K562 (cell line): ENCODE measurements around the gene CD300C. TPM values are rescaled to one million over a fixed set of nuclear protein-coding genes. Genes with fewer than 3 reads are reported as not detected.

Experiments
- ATAC-seq: fragments of 200-7000 bp; cut with Tn5 transposase; 3 replicates; pipeline ENCODE4 v1.9.1; 2020; ENCODE audit warnings: moderate library complexity
- BruUV-seq: library from RNA; stranded (reverse); fragments of 400-500 nt; replicated peaks from 2 replicates; lab custom pipeline; 2021; lab: Mats Ljungman, UMichigan
- CTCF ChIA-PET: fragments of 300-600 bp; formaldehyde crosslinking; extraction: SDS; loops from one replicate; lab custom pipeline; 2021; ENCODE audit warnings: low intra/inter-chr PET ratio; lab: Yijun Ruan, JAX
- POLR2A ChIA-PET: fragments of 300-600, 350-650 bp; sonication (Branson Sonifier 250); formaldehyde crosslinking; extraction: SDS; loops from one replicate; lab custom pipeline; 2021; ENCODE audit warnings: antibody characterized with exemption, inconsistent platforms; lab: Yijun Ruan, JAX
- DNase-seq, 4 experiments: peaks; one replicate each; pipeline versions ENCODE4 v3.0.0 to v3.0.0-alpha.2; 2011 to 2018; ENCODE audit warnings: low spot score in 3 of 4, mixed read lengths in 3 of 4; ENCODE audit errors: extremely low read depth in 1 of 4
- FAIRE-seq: peaks from 2 replicates; lab custom pipeline; 2011; peaks lifted over from hg19 to GRCh38; lab: Jason Lieb, UNC
- H2AFZ ChIP-seq: 2 replicates; pipeline ENCODE4 v1.6.0; 2011; ENCODE audit warnings: low read depth, low read length, control low read depth, inconsistent platforms
- H3K27ac ChIP-seq: fragments of 200-600 bp; 3 replicates; pipeline ENCODE4 v1.8.0; 2011; ENCODE audit warnings: low read depth, mild to moderate bottlenecking, control low read depth, inconsistent platforms, low read length, moderate library complexity, mixed read lengths; ENCODE audit errors: extremely low read depth
- H3K27me3 ChIP-seq, 2 experiments: fragments of 300-600 bp in 1 of 2; 2 replicates in 1 of 2; 3 replicates in 1 of 2; pipeline versions ENCODE4 v1.6.0 to v1.8.0; 2011; ENCODE audit warnings: inconsistent platforms in 2 of 2, low read length in 2 of 2, mild to moderate bottlenecking in 1 of 2, mixed read lengths in 1 of 2, moderate library complexity in 1 of 2; ENCODE audit not compliant: control insufficient read depth in 2 of 2, insufficient read depth in 2 of 2
- H3K36me3 ChIP-seq: fragments of 300-600 bp; 3 replicates; pipeline ENCODE4 v1.8.0; 2011; ENCODE audit warnings: mild to moderate bottlenecking, low read length, inconsistent platforms; ENCODE audit not compliant: control insufficient read depth, insufficient read depth
- H3K4me1 ChIP-seq, 2 experiments: fragments of 200-600 bp in 1 of 2; replicated peaks in 1 of 2; 2 replicates in 1 of 2; 3 replicates in 1 of 2; pipeline versions ENCODE4 v1.5.1 to v1.8.0; 2011; ENCODE audit warnings: inconsistent platforms in 2 of 2, low read length in 2 of 2, mild to moderate bottlenecking in 1 of 2, mixed read lengths in 1 of 2, moderate library complexity in 1 of 2; ENCODE audit not compliant: control insufficient read depth in 2 of 2, insufficient read depth in 2 of 2
- H3K4me2 ChIP-seq: 2 replicates; pipeline ENCODE4 v1.6.1; 2011; ENCODE audit warnings: low read length, control low read depth, inconsistent platforms, mixed read lengths; ENCODE audit not compliant: insufficient read depth
- H3K4me3 ChIP-seq: fragments of 200-600 bp; sonication (generic), shearing (Covaris generic); 2 replicates; pipeline ENCODE4 v1.5.1; 2016; ENCODE audit warnings: control low read depth, inconsistent platforms
- H3K79me2 ChIP-seq: fragments of 200-600 bp; 3 replicates; pipeline ENCODE4 v1.8.0; 2011; ENCODE audit warnings: low read length, inconsistent platforms; ENCODE audit not compliant: control insufficient read depth, insufficient read depth
- H3K9ac ChIP-seq, 2 experiments: 2 replicates each; pipeline versions ENCODE4 v1.6.0 to v1.6.1; 2011; ENCODE audit warnings: low read depth in 2 of 2, low read length in 2 of 2, control low read depth in 1 of 2, inconsistent platforms in 1 of 2, mild to moderate bottlenecking in 1 of 2, mixed read lengths in 1 of 2; ENCODE audit not compliant: insufficient read depth in 1 of 2
- H3K9me1 ChIP-seq: one replicate; pipeline ENCODE4 v1.6.0; 2011; ENCODE audit warnings: inconsistent platforms, mild to moderate bottlenecking, low read length, moderate library complexity; ENCODE audit not compliant: control insufficient read depth, insufficient read depth
- H3K9me3 ChIP-seq: replicated peaks from 2 replicates; pipeline ENCODE4 v1.5.1; 2011; ENCODE audit warnings: low read depth, low read length, inconsistent platforms; ENCODE audit not compliant: control insufficient read depth, insufficient read depth
- H4K20me1 ChIP-seq: replicated peaks from 2 replicates; pipeline ENCODE4 v1.6.1; 2011; ENCODE audit warnings: low read length, inconsistent platforms, mixed read lengths; ENCODE audit not compliant: control insufficient read depth, insufficient read depth
- MYC ChIP-seq, 2 experiments: fragments of 250-450 bp in 1 of 2; sonication (Bioruptor Pico) in 1 of 2; IDR thresholded peaks; 2 replicates each; pipeline versions ENCODE4 v1.5.1 to v1.6.1; 2012 to 2021; ENCODE audit warnings: low read depth in 2 of 2, borderline replicate concordance in 1 of 2, improper control_type of control experiment in 1 of 2, low read length in 1 of 2, mild to moderate bottlenecking in 1 of 2, moderate library complexity in 1 of 2
- PCBP1 ChIP-seq: fragments of 200-400 bp; formaldehyde crosslinking; IDR thresholded peaks from 2 replicates; pipeline ENCODE4 v1.6.1; 2018; ENCODE audit warnings: mild to moderate bottlenecking, low read depth, low read length; ENCODE audit not compliant: poor library complexity, severe bottlenecking
- PTBP1 ChIP-seq: fragments of 200-400 bp; formaldehyde crosslinking; IDR thresholded peaks from 2 replicates; pipeline ENCODE4 v1.6.1; 2017; ENCODE audit warnings: low read depth, low read length
- STAG1 ChIP-seq: sonication (generic); formaldehyde crosslinking; IDR thresholded peaks from 2 replicates; pipeline ENCODE4 v1.5.0; 2020; ENCODE audit warnings: missing genetic modification reagents, borderline replicate concordance
- ZHX1 ChIP-seq: fragments of 150-350 bp; conservative IDR thresholded peaks from 2 replicates; pipeline ENCODE4 v1.6.1; 2014; ENCODE audit warnings: low read length
- ZNF668 ChIP-seq: fragments of 250-450 bp; sonication (Bioruptor Pico); IDR thresholded peaks from 2 replicates; pipeline ENCODE4 v1.8.0; 2022; ENCODE audit warnings: mild to moderate bottlenecking, inconsistent platforms
- ZNF696 ChIP-seq: fragments of 250-450 bp; sonication (Bioruptor Pico); conservative IDR thresholded peaks from 2 replicates; pipeline ENCODE4 v1.4.0; 2020; ENCODE audit warnings: mild to moderate bottlenecking, moderate library complexity
- WGBS: fragments of 100-300 bp; shearing (Covaris generic); methylation state at CpG from one replicate; pipeline ENCODE4 v1.1.6; 2016; ENCODE audit warnings: low coverage, mixed read lengths; ENCODE audit not compliant: insufficient coverage; ENCODE audit errors: missing lambda C conversion rate; 5-methylcytosine and 5-hydroxymethylcytosine counted together
- in situ Hi-C: fragments of 300-500 bp; cut with MboI; formaldehyde crosslinking; loops from 4 replicates; pipeline ENCODE4 v1.15.0; 2018; ENCODE audit warnings: inconsistent platforms, mixed read lengths
- intact Hi-C: fragments of 100-400 bp; cut with micrococcal nuclease; formaldehyde crosslinking; loops from 2 replicates; pipeline ENCODE4 v1.14.2; 2022
- polyA plus RNA-seq, 8 experiments: library from polyadenylated mRNA; depleted of rRNA in 4 of 8; stranded (reverse) in 5 of 8; unstranded in 3 of 8; fragments of >200 nt; fragmentation: Nextera tagmentation in 2 of 8; fragmentation: Illumina TruSeq in 1 of 8; extraction: Ambion mirVana in 2 of 8; extraction: Trizol in 1 of 8; gene quantifications; 2 replicates each; pipeline versions ENCODE4 v1.2.1 to v1.2.3, GENCODE V29; 2011 to 2014; ENCODE audit warnings: inconsistent platforms in 1 of 8, missing spikeins in 1 of 8
- total RNA-seq, 7 experiments: library from RNA; depleted of rRNA in 6 of 7; stranded (reverse); fragments of >200 nt in 6 of 7; fragmentation: Illumina TruSeq in 2 of 7; extraction: Trizol in 2 of 7; gene quantifications; 2 replicates each; pipeline versions ENCODE4 v1.2.1 to v1.2.3, GENCODE V29; 2011 to 2021; ENCODE audit warnings: low replicate concordance in 1 of 7
- TF ChIP-seq, protein P1 (sequence below): fragments of 450-650 bp; IDR thresholded peaks from 2 replicates; pipeline ENCODE4 v1.7.0; 2016; ENCODE audit warnings: borderline replicate concordance

Gene CD300C
- total and polyA plus RNA-seq, 9 of the 15 experiments (the other 6 are each of a cell fraction or from before 2014, with no cell fraction given), result 0.04 to 0.16 (median 0.07) TPM; not detected in 6

- TF ChIP-seq, protein P1, sequence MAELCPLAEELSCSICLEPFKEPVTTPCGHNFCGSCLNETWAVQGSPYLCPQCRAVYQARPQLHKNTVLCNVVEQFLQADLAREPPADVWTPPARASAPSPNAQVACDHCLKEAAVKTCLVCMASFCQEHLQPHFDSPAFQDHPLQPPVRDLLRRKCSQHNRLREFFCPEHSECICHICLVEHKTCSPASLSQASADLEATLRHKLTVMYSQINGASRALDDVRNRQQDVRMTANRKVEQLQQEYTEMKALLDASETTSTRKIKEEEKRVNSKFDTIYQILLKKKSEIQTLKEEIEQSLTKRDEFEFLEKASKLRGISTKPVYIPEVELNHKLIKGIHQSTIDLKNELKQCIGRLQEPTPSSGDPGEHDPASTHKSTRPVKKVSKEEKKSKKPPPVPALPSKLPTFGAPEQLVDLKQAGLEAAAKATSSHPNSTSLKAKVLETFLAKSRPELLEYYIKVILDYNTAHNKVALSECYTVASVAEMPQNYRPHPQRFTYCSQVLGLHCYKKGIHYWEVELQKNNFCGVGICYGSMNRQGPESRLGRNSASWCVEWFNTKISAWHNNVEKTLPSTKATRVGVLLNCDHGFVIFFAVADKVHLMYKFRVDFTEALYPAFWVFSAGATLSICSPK, result no peak
- TF ChIP-seq ZNF668 (CRISPR knock-in tag) (no peak), PTBP1 (no peak), STAG1 (no peak), MYC (IDR thresholded peaks at IDR 0.05; ENCODE audit: low read depth, low read length) (no peak), MYC (CRISPR knock-in tag; IDR thresholded peaks at IDR 0.05; ENCODE audit: borderline replicate concordance, low read depth) (no peak), ZNF696 (no peak), PCBP1 (no peak)
Observed at GRCh38 chr17:74549343-74549742, 3.4 kb upstream of the CD300C start (continued).

GRCh38 chr17:74547736-74548135 lies 1.8 kb upstream of the CD300C start:
- no peak for TF ChIP-seq ZHX1
- TF ChIP-seq, all 486 proteins: peak for 0
- no peaks in the 10 kb centered on the region for H3K9me1 ChIP-seq
- FAIRE-seq (no peak), DNase-seq (no peak), ATAC-seq (no peak)
- no TSS peak for BruUV-seq
- intact Hi-C loops (no loop called here), in situ Hi-C loops (no loop called here)
- peaks cover 0 to 3% of the 10 kb centered on the region in 2 experiments; a peak in 1 of 5 replicates for H3K4me1 ChIP-seq
- H3K4me3 ChIP-seq, result no peak overlapping the region
- H3K79me2 ChIP-seq, result no peaks in the 10 kb centered on the region
- WGBS, result 0% methylated on average over 3 of the region's 3 CpGs
- no peak overlapping the region for H3K4me2 ChIP-seq
- H3K9ac ChIP-seq, result no peak overlapping the region
- no peaks in the 10 kb centered on the region; the same call in 1 of the 2 replicates for H4K20me1 ChIP-seq
- no peaks in the 10 kb centered on the region for H3K9me3 ChIP-seq
- no peaks in the 10 kb centered on the region for H3K36me3 ChIP-seq
- peaks cover 3 to 89% of the 10 kb centered on the region in 2 experiments; a peak in 4 of 5 replicates for H3K27me3 ChIP-seq
- ChIA-PET POLR2A (no interaction called here), CTCF (no interaction called here)
- H3K27ac ChIP-seq, result no peak overlapping the region
- H2AFZ ChIP-seq, result no peak overlapping the region
